BJ (cell line): ENCODE measurements around the gene UGGT2. TPM values are rescaled to one million over a fixed set of nuclear protein-coding genes. Genes with fewer than 3 reads are reported as not detected.

Experiments used
- CTCF ChIA-PET: fragments of 350-600 bp; formaldehyde crosslinking; extraction: SDS; loops from one replicate; lab custom pipeline; 2021; ENCODE audit warnings: antibody characterized with exemption, inconsistent platforms; lab: Yijun Ruan, JAX
- POLR2A ChIA-PET: fragments of 300-600 bp; sonication (Branson Sonifier 250); formaldehyde crosslinking; extraction: SDS; loops from one replicate; lab custom pipeline; 2021; ENCODE audit warnings: antibody characterized with exemption; lab: Charles Lee
- DNase-seq: peaks from one replicate; pipeline ENCODE4 v3.0.0-alpha.2; 2011; ENCODE audit warnings: low read depth
- H3K27me3 ChIP-seq: 2 replicates; pipeline ENCODE4 v1.6.0; 2011; ENCODE audit warnings: low read length; ENCODE audit not compliant: control insufficient read depth, insufficient read depth
- H3K36me3 ChIP-seq: 2 replicates; pipeline ENCODE4 v1.5.1; 2011; ENCODE audit warnings: low read length; ENCODE audit not compliant: control insufficient read depth, insufficient read depth
- H3K4me3 ChIP-seq: 2 replicates; pipeline ENCODE4 v1.5.1; 2011; ENCODE audit warnings: low read depth, mild to moderate bottlenecking, control low read depth, low read length
- CTCF ChIP-seq: IDR thresholded peaks from 2 replicates; pipeline ENCODE4 v1.5.1; 2011; ENCODE audit warnings: low read depth, mild to moderate bottlenecking, control low read depth, inconsistent platforms, low read length, moderate library complexity; ENCODE audit not compliant: insufficient read depth
- polyA minus RNA-seq: library from RNA; depleted of rRNA, polyadenylated mRNA; stranded (reverse); fragments of >200 nt; gene quantifications from 2 replicates; pipeline ENCODE4 v1.2.3, GENCODE V29; 2011; rRNA and poly(A)+ RNA removed
- polyA plus RNA-seq: library from polyadenylated mRNA; depleted of rRNA; stranded (reverse); fragments of >200 nt; gene quantifications from 2 replicates; pipeline ENCODE4 v1.2.3, GENCODE V29; 2011; rRNA removed

Gene UGGT2
- polyA plus RNA-seq = 20.2 and 37.7 TPM in 2 replicates
- 9.5 and 13.5 TPM in 2 replicates for polyA minus RNA-seq

DNA sequence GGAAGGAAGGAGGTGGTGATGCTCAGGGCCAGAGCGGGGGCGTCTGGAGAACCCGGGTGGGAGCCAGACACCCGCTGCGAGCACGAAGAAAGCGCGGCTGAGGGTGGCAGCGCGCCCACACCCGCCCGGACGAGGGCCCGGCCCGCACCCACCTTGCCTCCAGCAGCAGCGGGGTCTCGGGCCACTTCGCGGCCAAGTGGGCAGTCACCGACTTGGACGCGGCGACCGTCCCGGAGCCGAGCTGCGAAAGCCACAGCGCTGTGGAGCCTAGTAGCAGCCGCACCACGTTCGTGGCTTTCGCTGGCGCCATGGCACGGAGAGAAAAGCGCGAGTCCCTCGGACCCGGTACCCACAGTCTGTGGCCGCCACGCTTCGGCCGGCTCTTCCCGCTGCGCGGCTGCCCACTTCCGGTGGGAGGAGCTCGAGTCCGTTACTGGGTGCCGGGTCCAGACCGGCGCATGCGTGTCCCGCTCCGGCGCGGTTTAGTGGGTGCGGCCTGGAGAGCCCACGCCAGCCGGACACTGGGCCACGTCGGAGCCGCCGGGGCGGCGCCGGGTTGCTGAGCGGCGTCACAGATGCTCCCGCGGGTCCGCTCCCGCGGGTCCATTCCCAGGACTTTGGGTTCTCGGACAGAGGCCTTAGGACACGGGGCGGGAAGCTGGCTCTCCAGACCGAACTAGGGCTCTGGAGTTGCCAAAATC, at the start of gene UGGT2:
Gene UGGT2, minus strand, starts transcription at position 399 of the 701 bp plus-strand sequence. Its CDS starts 89 bp downstream, at position 310.
- DNase-seq = peak; percentile 73
- H3K36me3 ChIP-seq = no peaks in the 10 kb centered on the region
- ChIA-PET POLR2A (interaction anchor here (0.6 to 0.7 kb wide), 3 partner anchors 15 to 762 kb away, joined by 3 to 4 read pairs (median 3); no protein-coding TSS in a partner anchor), CTCF (interaction anchor here (0.8 to 1.5 kb wide), 5 partner anchors 20 to 33 kb away, joined by 4 to 7 read pairs (median 4); no protein-coding TSS in a partner anchor)
- TF ChIP-seq CTCF = no peak
- no peaks in the 10 kb centered on the region; the same call in 1 of the 2 replicates for H3K27me3 ChIP-seq
- peak within 1 kb of the TSS; percentile 94 for H3K4me3 ChIP-seq

- CTCF ChIA-PET = no interaction called here
- no peak overlapping the region for H3K4me3 ChIP-seq
- POLR2A ChIA-PET = no interaction called here
- H3K36me3 ChIP-seq = no peaks in the 10 kb centered on the region
- no peak for TF ChIP-seq CTCF
- no peaks in the 10 kb centered on the region for H3K27me3 ChIP-seq
- DNase-seq = no peak
Observed at GRCh38 chr13:96100457-96101220, 47.4 kb upstream of the UGGT2 start.

- no peak for TF ChIP-seq CTCF
- DNase-seq = no peak
- no peak overlapping the region for H3K4me3 ChIP-seq
- CTCF ChIA-PET = no interaction called here
- H3K27me3 ChIP-seq = peaks cover 22% of the 10 kb centered on the region
- POLR2A ChIA-PET = no interaction called here
- H3K36me3 ChIP-seq = no peaks in the 10 kb centered on the region
Observed at GRCh38 chr13:96093296-96094006, 40.2 kb upstream of the UGGT2 start.

GRCh38 chr13:96091164-96092117, 38.2 kb upstream of the UGGT2 start:
- CTCF ChIA-PET = no interaction called here
- H3K27me3 ChIP-seq = peaks cover 26% of the 10 kb centered on the region
- POLR2A ChIA-PET = no interaction called here
- no peak for TF ChIP-seq CTCF
- no peak overlapping the region; the same call in 1 of the 2 replicates for H3K4me3 ChIP-seq
- DNase-seq = no peak
- no peaks in the 10 kb centered on the region for H3K36me3 ChIP-seq
